Testis (tissue), 3 donors: ENCODE results near the gene NUP153. TPM values are rescaled to one million over a fixed set of nuclear protein-coding genes. Genes with fewer than 3 reads are reported as not detected.
"Not testable (repeated sequence)": the region's sequence is repeated elsewhere in the genome, so short reads cannot be mapped to it uniquely, and the experiment has no call there.

Source experiments
- DNase-seq: peaks from one replicate; pipeline ENCODE4 v3.0.0-alpha.2; 2019
- H3K27ac ChIP-seq, 2 donors: fragments of 200-600 bp; sonication (generic); one replicate each; pipeline ENCODE4 v1.5.1; 2019
- H3K27me3 ChIP-seq: fragments of 200-600 bp; sonication (generic); one replicate; pipeline ENCODE4 v1.5.1; 2019
- H3K36me3 ChIP-seq: fragments of 200-600 bp; sonication (generic); one replicate; pipeline ENCODE4 v1.5.1; 2017; ENCODE audit warnings: low read depth; ENCODE audit errors: missing control alignments
- H3K4me1 ChIP-seq: fragments of 200-600 bp; sonication (generic); one replicate; pipeline ENCODE4 v1.5.1; 2019
- H3K4me3 ChIP-seq, 2 donors: fragments of 200-600 bp; sonication (generic); one replicate each; pipeline ENCODE4 v1.5.1; 2017 to 2019
- H3K9me3 ChIP-seq: fragments of 200-600 bp; sonication (generic); one replicate; pipeline ENCODE4 v1.5.1; 2017
- CTCF ChIP-seq, 3 experiments: fragments of 450-650 bp in 2 of 3; fragments of 200-600 bp in 1 of 3; sonication (generic) in 1 of 3; IDR thresholded peaks; one replicate each; pipeline ENCODE4 v1.5.1; 2016 to 2019; ENCODE audit warnings: antibody characterized with exemption in 3 of 3, mild to moderate bottlenecking in 2 of 3, moderate library complexity in 1 of 3
- POLR2A ChIP-seq: fragments of 450-650 bp; IDR thresholded peaks from one replicate; pipeline ENCODE4 v1.6.1; 2017; ENCODE audit warnings: antibody characterized with exemption, mild to moderate bottlenecking, moderate library complexity
- WGBS, 2 donors: methylation state at CpG; one replicate each; pipeline ENCODE4 v1.1.5; 2018; 5-methylcytosine and 5-hydroxymethylcytosine counted together
- intact Hi-C: fragments of 100-400 bp; cut with DNase I; formaldehyde crosslinking; loops from one replicate; pipeline ENCODE4 v1.15.1; 2023; ENCODE audit warnings: low total_unique reads
- polyA plus RNA-seq: library from polyadenylated mRNA; stranded (reverse); fragments of 350-450 nt; fragmentation: Illumina TruSeq; extraction: RNeasy Lipid Tissue Mini Kit (QIAGEN cat#74804); gene quantifications from one replicate; pipeline ENCODE4 v1.2.3, GENCODE V29; 2014; ENCODE audit warnings: low read depth, low replicate concordance; ENCODE audit not compliant: insufficient read depth
- total RNA-seq, 2 donors: library from RNA; depleted of rRNA; stranded (reverse); fragments of >200 nt; gene quantifications; one replicate each; pipeline ENCODE4 v1.2.3, GENCODE V29; 2016

NUP153 gene
- total and polyA plus RNA-seq, 3 donors from 2014 or later: 62.5 to 64.1 (median 63.2) TPM

GRCh38 chr6:17741507-17741906 is 34.8 kb upstream of the NUP153 start:
- no peak for TF ChIP-seq POLR2A
- no peak for TF ChIP-seq CTCF (IDR thresholded peaks at IDR 0.05)
- no peaks in the 10 kb centered on the region for H3K27me3 ChIP-seq
- no peak overlapping the region for H3K27ac ChIP-seq
- H3K36me3 ChIP-seq: no peaks in the 10 kb centered on the region
- H3K4me3 ChIP-seq: no peak overlapping the region
- no peak for DNase-seq
- peaks cover 7% of the 10 kb centered on the region for H3K4me1 ChIP-seq
- H3K9me3 ChIP-seq: no peaks in the 10 kb centered on the region
- intact Hi-C loops: no loop called here
- 77 to 87% methylated on average over 7 to 8 of the region's 8 CpGs for WGBS, 2 donors

GRCh38 chr6:17740559-17741220 is 34.0 kb upstream of the NUP153 start:
- DNase-seq: no peak
- Histone ChIP-seq H3K4me1 (peaks cover 7% of the 10 kb centered on the region), H3K9me3 (no peaks in the 10 kb centered on the region), H3K4me3 (no peak overlapping the region), H3K36me3 (no peaks in the 10 kb centered on the region), H3K27ac (no peak overlapping the region), H3K27me3 (no peaks in the 10 kb centered on the region)
- intact Hi-C loops: no loop called here
- WGBS, 2 donors: 50 to 81% methylated on average over 5 of the region's 5 CpGs
- no peak for TF ChIP-seq POLR2A
- TF ChIP-seq CTCF (IDR thresholded peaks at IDR 0.05): no peak

GRCh38 chr6:17737704-17738252 is 31.1 kb upstream of the NUP153 start:
- no peak overlapping the region for H3K27ac ChIP-seq
- TF ChIP-seq CTCF (IDR thresholded peaks at IDR 0.05) (no peak), POLR2A (no peak)
- no peak for DNase-seq
- no peaks in the 10 kb centered on the region for H3K9me3 ChIP-seq
- H3K4me1 ChIP-seq: no peaks in the 10 kb centered on the region
- H3K4me3 ChIP-seq: no peak overlapping the region
- no peaks in the 10 kb centered on the region for H3K27me3 ChIP-seq
- no peaks in the 10 kb centered on the region for H3K36me3 ChIP-seq
- intact Hi-C loops: no loop called here
- WGBS, 2 donors: 96 to 100% methylated on average over 1 of the region's 1 CpG

GRCh38 chr6:17735311-17735710 is 28.6 kb upstream of the NUP153 start:
- WGBS, 2 donors: 96% methylated on average over 5 of the region's 27 CpGs; no CpG with 5 or more reads in 1 of the 2 donors
- H3K36me3 ChIP-seq, H3K27me3 ChIP-seq, DNase-seq, H3K27ac ChIP-seq, intact Hi-C loops, H3K4me1 ChIP-seq, H3K4me3 ChIP-seq, H3K9me3 ChIP-seq: not testable (repeated sequence)

GRCh38 chr6:17730078-17730704 is 23.5 kb upstream of the NUP153 start:
- Histone ChIP-seq H3K27me3 (no peaks in the 10 kb centered on the region), H3K4me3 (no peak overlapping the region), H3K36me3 (no peaks in the 10 kb centered on the region), H3K27ac (no peak overlapping the region), H3K4me1 (peaks cover 3% of the 10 kb centered on the region), H3K9me3 (no peaks in the 10 kb centered on the region)
- 58 to 66% methylated on average over 6 of the region's 6 CpGs for WGBS, 2 donors
- intact Hi-C loops: no loop called here
- TF ChIP-seq POLR2A (no peak), CTCF (IDR thresholded peaks at IDR 0.05) (no peak)
- DNase-seq: no peak
